Measurements from ENCODE around the gene PIGZ. TPM values are rescaled to one million over a fixed set of nuclear protein-coding genes. Genes with fewer than 3 reads are reported as not detected.
A peak's percentile ranks its signal among the peaks of the same experiment; 100 is the strongest.

Gene PIGZ
- total RNA-seq, 2 donors from 2014 or later, result 0.22 to 0.31 TPM

GRCh38 chr3:196931828-196932587, 36.6 kb downstream of the PIGZ start:
- no peaks in the 10 kb centered on the region for H3K9me3 Mint-ChIP-seq
- H3K4me3 Mint-ChIP-seq, result no peak overlapping the region
- Histone ChIP-seq H3K36me3 (ENCODE audit: control insufficient read depth, insufficient read depth, low read length) (peaks cover 83% of the 10 kb centered on the region), H3K9me3 (ENCODE audit: control insufficient read depth, low read length) (no peaks in the 10 kb centered on the region), H3K4me3 (ENCODE audit: low read length) (no peak overlapping the region), H3K9ac (ENCODE audit: extremely low read depth, low read length, poor library complexity, severe bottlenecking) (no peak overlapping the region), H3K27ac (ENCODE audit: low read depth, low read length) (no peak overlapping the region), H3K27me3 (ENCODE audit: control insufficient read depth, insufficient read depth, low read length, poor library complexity, severe bottlenecking) (no peaks in the 10 kb centered on the region), H3K4me1 (ENCODE audit: control insufficient read depth, insufficient read depth, low read length) (no peaks in the 10 kb centered on the region)
- peaks cover 82% of the 10 kb centered on the region for H3K36me3 Mint-ChIP-seq (ENCODE audit: low read depth)
- H3K27ac Mint-ChIP-seq, result no peak overlapping the region
- TF ChIP-seq CTCF (conservative IDR thresholded peaks at IDR 0.05), result no peak
- peaks cover 2% of the 10 kb centered on the region for H3K4me1 Mint-ChIP-seq
- WGBS, 2 experiments (ENCODE audit: insufficient coverage in 1 of 2, insufficient read length in 1 of 2), result 91 to 96% methylated on average over 12 of the region's 12 CpGs
- no peak for DNase-seq
- no peaks in the 10 kb centered on the region for H3K27me3 Mint-ChIP-seq (ENCODE audit: insufficient read depth)

GRCh38 chr3:196931157-196931556, 37.5 kb downstream of the PIGZ start:
- Histone ChIP-seq H3K36me3 (ENCODE audit: control insufficient read depth, insufficient read depth, low read length) (peaks cover 75% of the 10 kb centered on the region), H3K27me3 (ENCODE audit: control insufficient read depth, insufficient read depth, low read length, poor library complexity, severe bottlenecking) (no peaks in the 10 kb centered on the region), H3K9me3 (ENCODE audit: control insufficient read depth, low read length) (no peaks in the 10 kb centered on the region), H3K4me1 (ENCODE audit: control insufficient read depth, insufficient read depth, low read length) (no peaks in the 10 kb centered on the region), H3K27ac (ENCODE audit: low read depth, low read length) (no peak overlapping the region), H3K9ac (ENCODE audit: extremely low read depth, low read length, poor library complexity, severe bottlenecking) (no peak overlapping the region), H3K4me3 (ENCODE audit: low read length) (no peak overlapping the region)
- peaks cover 73% of the 10 kb centered on the region for H3K36me3 Mint-ChIP-seq (ENCODE audit: low read depth)
- H3K27ac Mint-ChIP-seq, result no peak overlapping the region
- H3K9me3 Mint-ChIP-seq, result no peaks in the 10 kb centered on the region
- no peak overlapping the region for H3K4me3 Mint-ChIP-seq
- no peaks in the 10 kb centered on the region for H3K27me3 Mint-ChIP-seq (ENCODE audit: insufficient read depth)
- peaks cover 2% of the 10 kb centered on the region for H3K4me1 Mint-ChIP-seq
- TF ChIP-seq CTCF (conservative IDR thresholded peaks at IDR 0.05), result no peak
- DNase-seq, result no peak
- 88 to 92% methylated on average over 2 to 4 of the region's 4 CpGs for WGBS, 2 experiments (ENCODE audit: insufficient coverage in 1 of 2, insufficient read length in 1 of 2)

GRCh38 chr3:196927571-196928453, 40.8 kb downstream of the PIGZ start:
- H3K4me1 Mint-ChIP-seq, result peaks cover 2% of the 10 kb centered on the region
- no peak for DNase-seq
- no peak overlapping the region for H3K4me3 Mint-ChIP-seq
- no peaks in the 10 kb centered on the region for H3K9me3 Mint-ChIP-seq
- no peak overlapping the region for H3K27ac ChIP-seq (ENCODE audit: low read depth, low read length)
- H3K36me3 Mint-ChIP-seq (ENCODE audit: low read depth), result peaks cover 52% of the 10 kb centered on the region
- 91 to 94% methylated on average over 6 to 7 of the region's 7 CpGs for WGBS, 2 experiments (ENCODE audit: insufficient coverage in 1 of 2, insufficient read length in 1 of 2)
- H3K9ac ChIP-seq (ENCODE audit: extremely low read depth, low read length, poor library complexity, severe bottlenecking), result no peak overlapping the region
- TF ChIP-seq CTCF (conservative IDR thresholded peaks at IDR 0.05), result no peak
- peak overlapping the region; percentile 49 for H3K27ac Mint-ChIP-seq
- H3K27me3 ChIP-seq (ENCODE audit: control insufficient read depth, insufficient read depth, low read length, poor library complexity, severe bottlenecking), result no peaks in the 10 kb centered on the region
- H3K4me3 ChIP-seq (ENCODE audit: low read length), result no peak overlapping the region
- H3K36me3 ChIP-seq (ENCODE audit: control insufficient read depth, insufficient read depth, low read length), result peaks cover 66% of the 10 kb centered on the region
- no peaks in the 10 kb centered on the region for H3K4me1 ChIP-seq (ENCODE audit: control insufficient read depth, insufficient read depth, low read length)
- H3K27me3 Mint-ChIP-seq (ENCODE audit: insufficient read depth), result no peaks in the 10 kb centered on the region
- H3K9me3 ChIP-seq (ENCODE audit: control insufficient read depth, low read length), result no peaks in the 10 kb centered on the region
